Astrocyte (in vitro differentiated cells and primary cell): ENCODE results near the gene CRYGN.

Experiments used
- CTCF ChIP-seq: IDR thresholded peaks from 2 replicates; pipeline ENCODE4 v1.5.1; 2011; ENCODE audit warnings: low read depth, mild to moderate bottlenecking, inconsistent platforms, low read length, moderate library complexity; ENCODE audit not compliant: insufficient read depth
- EZH2 ChIP-seq: IDR thresholded peaks from 2 replicates; pipeline ENCODE4 v1.6.1; 2012; ENCODE audit warnings: mild to moderate bottlenecking, low read length, inconsistent platforms; ENCODE audit not compliant: insufficient read depth

GRCh38 chr7:151435971-151436370 is 4.0 kb downstream of the CRYGN start:
- TF ChIP-seq CTCF (no peak), EZH2 (no peak)
